ENCODE measurements around the gene RALY. TPM values are rescaled to one million over a fixed set of nuclear protein-coding genes. Genes with fewer than 3 reads are reported as not detected.

The RALY gene
- total and polyA plus RNA-seq, 2 donors (not counting 3 experiments of a cell fraction or from before 2014, with no cell fraction given): 142 to 146 TPM

- CTCF ChIA-PET: interaction anchor here (0.7 kb wide), 1 partner anchor 98 kb away, joined by 5 read pairs; no protein-coding TSS in a partner anchor
- dilution Hi-C loops (cut with MboI; ENCODE audit: extremely low pct_ligation_motif_present, low sequenced_read_pairs) (no loop called here), intact Hi-C loops (cut with micrococcal nuclease) (no loop called here)
- Histone ChIP-seq H2AFZ (ENCODE audit: low read depth, low read length) (no peak overlapping the region), H3K9me1 (replicated peaks; ENCODE audit: control insufficient read depth, extremely low read depth, insufficient read depth, low read length) (no peaks in the 10 kb centered on the region), H3K27me3 (ENCODE audit: control insufficient read depth in 2 of 2, insufficient read depth in 2 of 2, low read length in 2 of 2) (peaks cover 11 to 16% of the 10 kb centered on the region in 2 experiments), H3K4me3 (replicated peaks in 1 of 3; ENCODE audit: insufficient read depth in 1 of 3, low read depth in 1 of 3, low read length in 3 of 3) (no peak overlapping the region), H3K36me3 (ENCODE audit: control insufficient read depth in 2 of 2, extremely low read depth in 1 of 2, insufficient read depth in 2 of 2, low read length in 2 of 2) (no peaks in the 10 kb centered on the region), H3K4me1 (ENCODE audit: control insufficient read depth, extremely low read depth, insufficient read depth, low read length) (no peaks in the 10 kb centered on the region), H3K9ac (replicated peaks; ENCODE audit: extremely low read depth, insufficient read depth, low read length) (no peak overlapping the region), H4K20me1 (replicated peaks; ENCODE audit: control insufficient read depth, extremely low read depth, insufficient read depth, low read length) (no peaks in the 10 kb centered on the region), H3K4me2 (ENCODE audit: insufficient read depth, low read length) (no peak overlapping the region), H3K27ac (ENCODE audit: insufficient read depth, low read depth, low read length) (no peak overlapping the region), H3K9me3 (replicated peaks; ENCODE audit: control insufficient read depth, insufficient read depth, low read length) (no peaks in the 10 kb centered on the region), H3K79me2 (ENCODE audit: control insufficient read depth, insufficient read depth, low read length) (no peaks in the 10 kb centered on the region)
- TF ChIP-seq POLR2AphosphoS5 (IDR thresholded peaks at IDR 0.05; ENCODE audit: insufficient read depth, low read depth, low read length): no peak
- no peak for TF ChIP-seq GATA2 (IDR thresholded peaks at IDR 0.05; ENCODE audit: insufficient read depth, insufficient read length, low read depth, low read length)
- no peak for TF ChIP-seq FOS (IDR thresholded peaks at IDR 0.05; ENCODE audit: borderline replicate concordance, insufficient read depth, low read length)
- TF ChIP-seq POLR2A (IDR thresholded peaks at IDR 0.05; ENCODE audit: low read depth, low read length): no peak
- no peak for TF ChIP-seq MYC (IDR thresholded peaks at IDR 0.05; ENCODE audit: low read depth, low read length)
- POLR2A ChIA-PET: interaction anchor here (0.7 to 0.9 kb wide), 2 partner anchors 10 to 34 kb away, joined by 3 to 12 read pairs; partner anchors contain the start of gene RALY
- no peak for DNase-seq (ENCODE audit: low read depth, low spot score)
- no TSS peak for BruUV-seq (replicated peaks)
- FAIRE-seq: no peak
These were observed 10.3 kb upstream of the RALY start for GRCh38 chr20:33983371-33983770.

- DNase-seq (ENCODE audit: low read depth, low spot score) (no peak), FAIRE-seq (no peak)
- Histone ChIP-seq H3K4me2 (ENCODE audit: insufficient read depth, low read length) (no peak overlapping the region), H3K27me3 (ENCODE audit: control insufficient read depth in 2 of 2, insufficient read depth in 2 of 2, low read length in 2 of 2) (peaks cover 9% of the 10 kb centered on the region in 2 experiments), H3K9ac (replicated peaks; ENCODE audit: extremely low read depth, insufficient read depth, low read length) (no peak overlapping the region), H3K9me3 (replicated peaks; ENCODE audit: control insufficient read depth, insufficient read depth, low read length) (no peaks in the 10 kb centered on the region), H3K79me2 (ENCODE audit: control insufficient read depth, insufficient read depth, low read length) (no peaks in the 10 kb centered on the region), H2AFZ (ENCODE audit: low read depth, low read length) (no peak overlapping the region), H3K4me3 (replicated peaks in 1 of 3; ENCODE audit: insufficient read depth in 1 of 3, low read depth in 1 of 3, low read length in 3 of 3) (no peak overlapping the region), H3K36me3 (ENCODE audit: control insufficient read depth in 2 of 2, extremely low read depth in 1 of 2, insufficient read depth in 2 of 2, low read length in 2 of 2) (no peaks in the 10 kb centered on the region), H3K27ac (ENCODE audit: insufficient read depth, low read depth, low read length) (no peak overlapping the region), H3K4me1 (ENCODE audit: control insufficient read depth, extremely low read depth, insufficient read depth, low read length) (no peaks in the 10 kb centered on the region), H4K20me1 (replicated peaks; ENCODE audit: control insufficient read depth, extremely low read depth, insufficient read depth, low read length) (no peaks in the 10 kb centered on the region), H3K9me1 (replicated peaks; ENCODE audit: control insufficient read depth, extremely low read depth, insufficient read depth, low read length) (no peaks in the 10 kb centered on the region)
- ChIA-PET CTCF (interaction anchor here (1.7 kb wide), 1 partner anchor 12 kb away, joined by 5 read pairs; no protein-coding TSS in a partner anchor), POLR2A (no interaction called here)
- dilution Hi-C loops (cut with MboI; ENCODE audit: extremely low pct_ligation_motif_present, low sequenced_read_pairs): no loop called here
- no TSS peak for BruUV-seq (replicated peaks)
- intact Hi-C loops (cut with micrococcal nuclease): no loop called here
- TF ChIP-seq POLR2AphosphoS5 (IDR thresholded peaks at IDR 0.05; ENCODE audit: insufficient read depth, low read depth, low read length) (no peak), MYC (IDR thresholded peaks at IDR 0.05; ENCODE audit: low read depth, low read length) (no peak), GATA2 (IDR thresholded peaks at IDR 0.05; ENCODE audit: insufficient read depth, insufficient read length, low read depth, low read length) (no peak), EZH2 (IDR thresholded peaks at IDR 0.05; ENCODE audit: borderline replicate concordance, low read depth, low read length, severe bottlenecking) (no peak)
These were observed 9.5 kb upstream of the RALY start for GRCh38 chr20:33984182-33984719.

Data from endothelial cell of umbilical vein (primary cell).